GM18861 (cell line): ENCODE measurements around the gene PRKCA.

ENCODE experiments used
- ATAC-seq: cut with Tn5 transposase; IDR thresholded peaks from one replicate; pipeline ENCODE4 v1.9.1; 2021; ENCODE audit not compliant: unreplicated experiment

Gene PRKCA

DNA sequence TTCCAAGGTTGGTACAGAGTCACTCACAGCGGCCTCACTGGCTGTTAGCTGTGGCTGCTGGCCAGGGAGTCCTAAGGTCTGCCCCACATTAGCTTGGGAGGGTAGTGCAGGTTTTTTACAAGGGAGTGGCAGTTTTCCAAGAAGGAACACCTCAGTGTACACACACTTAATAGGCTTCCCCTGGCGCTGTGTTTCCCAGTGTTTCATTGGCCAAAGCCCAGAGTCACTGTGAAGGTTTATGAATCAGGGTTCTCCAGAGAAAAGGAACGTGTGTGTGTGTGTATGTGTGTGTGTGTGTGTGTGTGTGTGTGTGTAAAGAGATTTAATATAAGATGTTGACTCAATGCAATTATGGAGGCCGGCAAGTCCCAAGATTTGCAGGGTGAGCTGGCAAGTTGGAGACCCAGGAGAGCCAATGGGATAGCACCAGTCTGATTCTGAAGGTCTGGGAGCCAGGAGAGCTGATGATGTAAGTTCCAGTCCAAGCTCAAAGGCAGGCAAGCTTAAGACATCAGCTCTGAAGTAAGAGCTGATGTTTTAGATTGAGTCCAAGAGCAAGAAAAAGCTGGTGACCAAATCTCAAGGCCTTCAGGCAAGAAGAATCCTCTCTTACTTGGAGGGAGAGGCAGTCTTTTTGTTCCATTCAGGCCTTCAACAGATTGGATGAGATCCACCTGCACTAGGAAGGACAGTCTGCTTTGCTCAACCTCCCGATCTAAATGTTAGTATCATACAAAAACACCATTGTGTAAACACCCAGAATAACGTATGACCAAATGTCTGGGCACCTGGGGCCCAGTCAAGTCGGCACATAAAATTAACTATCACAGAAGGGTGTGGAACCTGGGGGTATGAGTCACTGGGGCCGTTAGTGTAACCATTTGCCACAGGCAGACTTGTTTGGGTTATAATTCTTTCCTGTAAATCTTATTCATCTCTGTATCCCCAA is 206.8 kb downstream of the PRKCA start:
- no peak for ATAC-seq

GRCh38 chr17:66509926-66510325 is 207.5 kb downstream of the PRKCA start:
- ATAC-seq: no peak

DNA sequence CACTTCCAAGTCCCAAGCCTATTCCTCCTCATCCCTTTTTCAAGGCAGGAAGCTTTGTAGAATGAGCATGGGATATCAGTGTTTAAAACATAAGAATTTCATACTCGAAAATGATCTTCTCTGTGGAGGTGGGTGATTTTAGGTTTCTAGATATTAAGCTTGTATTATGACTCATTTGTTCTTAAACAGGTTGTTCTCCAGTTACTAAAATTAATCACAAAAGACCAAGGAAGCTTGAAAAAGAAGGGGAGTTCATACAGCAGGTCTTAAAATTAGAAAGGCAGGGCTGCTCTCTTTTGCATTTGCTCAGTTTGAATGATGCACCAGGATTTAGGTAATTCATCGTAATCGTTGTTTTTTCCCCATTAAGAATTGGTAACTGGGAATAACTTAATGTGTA is 208.7 kb downstream of the PRKCA start:
- ATAC-seq: no peak

DNA sequence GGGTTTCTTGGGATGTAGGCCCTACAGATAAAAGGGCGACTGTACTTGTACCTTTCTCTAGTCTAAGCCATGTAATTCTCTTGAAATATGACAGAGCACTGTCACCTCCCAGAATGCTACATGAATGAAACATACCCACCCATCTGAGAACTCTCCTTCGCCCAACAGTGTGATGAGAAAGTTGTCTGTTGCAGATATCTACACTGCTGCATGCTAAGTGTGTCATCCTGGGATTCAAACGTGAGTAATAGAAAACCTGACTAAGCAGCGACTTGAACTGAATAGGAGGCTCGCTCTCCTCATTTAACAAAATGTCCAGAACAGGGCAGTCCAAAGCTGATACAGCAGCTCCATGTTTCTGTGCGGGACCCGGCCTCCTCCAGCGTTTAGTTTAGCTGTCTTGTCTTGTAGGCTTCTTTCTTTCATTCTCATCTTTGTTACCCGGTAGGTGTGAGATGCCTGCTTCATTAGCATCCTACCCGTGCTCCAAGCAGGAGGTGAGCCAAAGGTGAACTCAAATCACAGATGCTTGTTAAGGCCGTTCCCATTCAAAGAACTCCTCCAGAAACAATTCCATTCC is 211.9 kb downstream of the PRKCA start:
- no peak for ATAC-seq

DNA sequence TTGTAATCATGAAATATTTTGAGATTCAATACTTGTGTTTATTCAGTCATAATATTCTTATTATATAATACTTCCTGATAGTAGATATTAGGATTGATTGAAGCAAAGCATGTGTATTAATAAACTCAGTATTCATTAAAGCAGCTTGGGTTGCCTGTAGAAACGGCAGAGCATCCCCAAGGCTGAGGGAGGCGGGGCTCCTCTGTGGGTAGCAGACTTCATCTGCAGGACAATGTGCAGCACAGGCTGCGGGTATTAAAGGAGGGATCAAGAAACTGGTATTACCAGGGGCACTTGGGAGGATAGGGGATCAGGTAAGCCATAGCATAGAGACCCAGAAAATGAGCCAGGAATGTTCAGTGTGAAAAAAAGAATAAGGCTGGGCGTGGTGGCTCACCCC is 213.6 kb downstream of the PRKCA start:
- ATAC-seq: no peak

GRCh38 chr17:66517336-66518009 is 215.1 kb downstream of the PRKCA start:
- ATAC-seq: no peak

GRCh38 chr17:66518108-66518507 is 215.7 kb downstream of the PRKCA start:
- ATAC-seq: no peak

DNA sequence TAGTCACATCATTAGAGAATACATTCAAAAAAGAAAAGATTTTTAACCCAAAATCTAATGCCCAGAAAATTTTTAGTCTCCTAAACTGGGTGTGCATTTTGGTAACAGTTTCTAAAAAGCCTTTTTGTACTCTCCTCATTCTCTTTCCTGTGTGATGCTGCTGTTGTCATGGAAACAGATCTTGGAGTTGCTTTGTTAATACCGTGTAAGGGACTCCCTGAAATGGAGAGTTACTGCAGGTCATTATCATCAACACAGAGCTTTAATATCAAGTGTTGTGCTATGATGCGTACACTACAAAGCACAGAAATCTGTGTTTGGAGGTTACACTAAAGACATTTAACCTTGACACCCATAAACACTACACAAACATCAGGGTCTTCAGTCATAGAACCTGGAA is 216.3 kb downstream of the PRKCA start:
- no peak for ATAC-seq

GRCh38 chr17:66519154-66519553 is 216.7 kb downstream of the PRKCA start:
- no peak for ATAC-seq

- ATAC-seq: no peak
Observed at GRCh38 chr17:66520999-66521398, 218.6 kb downstream of the PRKCA start.

DNA sequence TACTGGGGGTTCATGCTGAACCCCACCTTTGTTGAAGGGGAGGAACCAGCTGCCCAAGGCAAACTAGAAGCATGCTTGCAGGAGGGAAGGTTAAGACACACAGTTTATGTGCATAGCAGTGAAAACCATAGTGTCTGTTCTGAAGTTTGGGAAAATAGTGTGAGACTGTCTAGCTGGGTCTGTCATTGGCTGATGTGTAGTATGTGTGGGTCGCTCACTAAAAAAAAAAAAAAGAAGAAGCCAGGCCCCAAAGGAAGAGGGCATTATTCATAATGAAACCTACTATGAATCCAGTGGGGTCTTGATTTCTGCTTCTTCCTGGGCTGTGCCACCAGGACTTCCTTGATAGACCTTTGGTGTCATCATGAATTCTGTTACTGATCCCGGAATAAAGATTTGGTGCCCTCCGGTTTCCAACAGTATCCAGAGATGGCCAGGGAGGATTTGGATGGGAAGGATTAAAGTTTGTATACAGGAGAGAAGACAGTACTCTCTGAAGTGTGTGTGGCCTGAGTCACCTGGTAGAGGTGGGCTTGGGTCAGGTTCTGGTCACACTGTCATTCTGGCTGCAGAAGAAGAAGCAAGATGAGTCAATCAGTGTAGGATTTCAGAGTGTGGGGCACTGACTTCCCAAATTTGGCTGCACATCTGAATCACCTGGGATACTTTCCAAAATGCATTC is 220.3 kb downstream of the PRKCA start:
- ATAC-seq: no peak

- ATAC-seq: no peak
Observed at GRCh38 chr17:66523378-66524200, 221.2 kb downstream of the PRKCA start.

DNA sequence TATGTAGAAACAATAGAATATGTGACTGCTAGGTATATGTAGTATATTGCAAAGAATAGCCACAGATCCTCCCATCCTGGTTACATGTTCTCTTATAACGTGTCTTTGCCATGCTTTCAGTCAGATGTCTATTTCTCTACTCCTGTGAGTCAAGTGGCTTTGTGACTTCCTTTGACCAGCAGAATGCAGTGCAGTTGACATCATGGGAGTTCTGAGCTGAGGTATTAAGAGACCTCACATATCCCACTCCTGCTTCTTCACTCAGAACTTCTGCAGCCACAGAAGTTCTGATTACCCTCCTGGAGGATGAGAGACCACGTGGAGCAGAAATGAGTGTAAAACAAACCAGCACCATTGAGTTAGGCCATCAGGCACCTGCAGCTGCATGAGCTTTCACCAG is 222.5 kb downstream of the PRKCA start:
- no peak for ATAC-seq

DNA sequence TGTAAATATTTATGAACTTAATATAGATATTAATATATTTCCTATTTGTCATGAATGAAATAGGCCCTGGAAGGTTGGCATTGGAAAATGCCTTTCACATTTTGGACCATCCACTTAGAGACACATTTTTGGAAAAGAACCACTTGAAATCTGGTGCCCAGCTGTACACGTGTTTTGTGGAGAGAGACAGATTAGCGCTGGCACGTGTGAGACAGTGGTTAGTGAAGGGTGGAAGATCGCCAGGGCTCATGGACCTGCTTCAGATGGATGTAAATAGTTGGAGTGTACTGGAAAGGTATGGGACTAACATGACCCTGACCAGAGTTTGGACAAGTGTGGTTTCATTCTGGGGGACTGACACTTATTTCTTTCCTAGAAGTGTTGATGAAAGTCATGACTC is 222.9 kb downstream of the PRKCA start:
- no peak for ATAC-seq

DNA sequence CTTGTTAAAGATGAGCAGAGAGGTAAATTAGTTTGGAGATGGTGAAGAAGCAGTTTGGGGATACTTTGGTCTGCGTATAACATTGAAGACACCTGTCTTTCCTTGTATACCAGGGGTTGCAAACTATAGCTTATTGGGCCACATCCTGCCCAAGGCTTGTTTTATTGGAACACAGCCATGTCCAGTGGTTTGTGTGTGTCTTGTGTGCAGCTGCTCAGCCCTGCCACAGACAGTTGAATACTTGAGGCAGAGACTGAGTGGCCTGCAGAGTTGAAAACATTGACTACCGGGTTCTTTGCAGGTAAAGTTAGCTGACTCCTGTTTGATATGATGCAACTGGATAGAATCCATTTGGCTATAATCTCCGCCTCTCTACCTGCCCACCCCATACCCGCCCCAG is 224.4 kb downstream of the PRKCA start:
- ATAC-seq: no peak

DNA sequence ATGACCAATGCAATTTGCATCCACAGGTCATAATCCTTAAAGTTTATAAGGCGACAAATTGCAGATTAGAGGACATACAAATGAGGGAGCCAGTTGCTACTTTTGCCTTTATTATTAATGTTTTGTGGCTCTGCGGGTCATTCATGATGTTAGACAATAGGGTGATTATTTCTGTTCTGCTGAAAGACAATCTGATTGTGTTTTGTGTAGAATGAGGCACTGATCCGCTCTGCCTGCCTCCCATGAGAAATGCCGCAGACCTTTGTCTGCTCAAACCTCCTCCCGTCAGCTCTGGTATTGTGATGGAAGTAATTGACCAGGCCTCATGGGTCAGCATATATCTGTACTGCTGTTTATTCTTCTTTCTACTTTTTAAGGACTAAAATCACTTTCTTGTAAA is 224.9 kb downstream of the PRKCA start:
- no peak for ATAC-seq

DNA sequence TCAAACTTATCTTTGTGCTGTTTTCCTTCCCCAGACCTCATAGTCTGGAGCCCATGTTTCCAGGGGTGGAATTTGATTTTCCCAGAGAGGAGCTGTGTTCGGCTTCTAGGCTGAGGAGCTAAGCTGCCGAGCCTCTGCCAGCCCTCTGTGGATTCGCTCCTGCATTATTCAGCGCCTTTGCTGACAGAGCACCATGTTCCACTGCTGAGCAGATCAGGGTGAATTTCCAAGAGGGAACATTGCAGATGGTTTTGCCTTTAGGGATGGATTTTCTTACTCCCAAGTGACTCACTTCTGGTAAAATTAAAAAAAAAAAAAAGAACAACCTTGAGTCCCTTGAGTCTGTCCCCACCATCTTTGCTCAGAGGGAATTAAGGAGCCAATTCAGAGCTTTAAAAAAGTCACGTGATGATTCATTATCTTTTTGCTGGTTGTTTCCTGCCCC is 229.5 kb downstream of the PRKCA start:
- no peak for ATAC-seq

GRCh38 chr17:66533572-66533971 is 231.2 kb downstream of the PRKCA start:
- no peak for ATAC-seq

- no peak for ATAC-seq
Observed at GRCh38 chr17:66533986-66534385, 231.6 kb downstream of the PRKCA start.

- ATAC-seq: no peak
Observed at GRCh38 chr17:66535611-66536010, 233.2 kb downstream of the PRKCA start.
